Upper lobe of left lung (tissue), 6 donors: ENCODE measurements around the gene TNNC1. TPM values are rescaled to one million over a fixed set of nuclear protein-coding genes. Genes with fewer than 3 reads are reported as not detected.

ENCODE experiments used
- ATAC-seq, 2 donors: fragments of 200-7000 bp; cut with Tn5 transposase; one replicate each; pipeline ENCODE4 v1.9.1; 2022; ENCODE audit warnings: mild to moderate bottlenecking in 2 of 2, moderate library complexity in 2 of 2; ENCODE audit not compliant: low FRiP score in 2 of 2
- DNase-seq, 2 donors: peaks; one replicate each; pipeline ENCODE4 v3.0.0-alpha.2; 2019 to 2020
- H3K27ac ChIP-seq, 4 donors: fragments of 200-600 bp; sonication (generic); one replicate each; pipeline ENCODE4 v1.5.1; 2016 to 2019
- H3K27me3 ChIP-seq, 4 donors: fragments of 200-600 bp; sonication (generic); one replicate each; pipeline ENCODE4 v1.5.1; 2017 to 2019
- H3K36me3 ChIP-seq, 4 donors: fragments of 200-600 bp; sonication (generic); one replicate each; pipeline ENCODE4 v1.5.1; 2016 to 2019
- H3K4me1 ChIP-seq, 4 donors: fragments of 200-600 bp; sonication (generic); one replicate each; pipeline ENCODE4 v1.5.1; 2018 to 2019
- H3K4me3 ChIP-seq, 4 donors: fragments of 200-600 bp; sonication (generic); one replicate each; pipeline ENCODE4 v1.5.1; 2017 to 2019; ENCODE audit warnings: mild to moderate bottlenecking in 2 of 4, moderate library complexity in 1 of 4
- H3K9me3 ChIP-seq, 4 donors: fragments of 200-600 bp; sonication (generic); one replicate each; pipeline ENCODE4 v1.5.1; 2018 to 2019
- EP300 ChIP-seq, 4 donors: sonication (generic); formaldehyde crosslinking; IDR thresholded peaks; one replicate each; pipeline ENCODE4 v1.5.1; 2017; ENCODE audit warnings: antibody characterized with exemption in 4 of 4, control low read depth in 2 of 4
- POLR2A ChIP-seq, 4 donors: fragments of 450-650 bp; IDR thresholded peaks; one replicate each; pipeline ENCODE4 v1.5.1; 2016 to 2017; ENCODE audit warnings: antibody characterized with exemption in 4 of 4, mild to moderate bottlenecking in 2 of 4
- POLR2AphosphoS5 ChIP-seq, 2 donors: sonication (generic); formaldehyde crosslinking; IDR thresholded peaks; one replicate each; pipeline ENCODE4 v1.5.1; 2017; ENCODE audit warnings: antibody characterized with exemption in 2 of 2
- WGBS, 2 donors: methylation state at CpG; one replicate each; pipeline ENCODE4 v1.1.5; 2017 to 2018; 5-methylcytosine and 5-hydroxymethylcytosine counted together
- total RNA-seq, 6 donors: library from RNA; depleted of rRNA in 4 of 6; stranded (reverse); fragments of >200 nt in 4 of 6; gene quantifications; one replicate each; pipeline versions ENCODE4 v1.1.0 to v1.2.1, GENCODE V29; 2016 to 2021
- TF ChIP-seq, protein P1 (sequence below), 6 experiments: fragments of 450-650 bp in 4 of 6; fragments of 200-600 bp in 2 of 6; sonication (generic) in 2 of 6; IDR thresholded peaks; one replicate each; pipeline ENCODE4 v1.5.1; 2016 to 2019; ENCODE audit warnings: antibody characterized with exemption in 6 of 6
- donor health status: DM: no; HTN: no; CAD: no; lungs with moderate emphysema.
- donor health status: DM: no; HTN: yes; CAD: no; lungs with severe emphysema.

Gene TNNC1
- total RNA-seq, 6 donors from 2014 or later, result 28.3 to 196 (median 122) TPM

DNA sequence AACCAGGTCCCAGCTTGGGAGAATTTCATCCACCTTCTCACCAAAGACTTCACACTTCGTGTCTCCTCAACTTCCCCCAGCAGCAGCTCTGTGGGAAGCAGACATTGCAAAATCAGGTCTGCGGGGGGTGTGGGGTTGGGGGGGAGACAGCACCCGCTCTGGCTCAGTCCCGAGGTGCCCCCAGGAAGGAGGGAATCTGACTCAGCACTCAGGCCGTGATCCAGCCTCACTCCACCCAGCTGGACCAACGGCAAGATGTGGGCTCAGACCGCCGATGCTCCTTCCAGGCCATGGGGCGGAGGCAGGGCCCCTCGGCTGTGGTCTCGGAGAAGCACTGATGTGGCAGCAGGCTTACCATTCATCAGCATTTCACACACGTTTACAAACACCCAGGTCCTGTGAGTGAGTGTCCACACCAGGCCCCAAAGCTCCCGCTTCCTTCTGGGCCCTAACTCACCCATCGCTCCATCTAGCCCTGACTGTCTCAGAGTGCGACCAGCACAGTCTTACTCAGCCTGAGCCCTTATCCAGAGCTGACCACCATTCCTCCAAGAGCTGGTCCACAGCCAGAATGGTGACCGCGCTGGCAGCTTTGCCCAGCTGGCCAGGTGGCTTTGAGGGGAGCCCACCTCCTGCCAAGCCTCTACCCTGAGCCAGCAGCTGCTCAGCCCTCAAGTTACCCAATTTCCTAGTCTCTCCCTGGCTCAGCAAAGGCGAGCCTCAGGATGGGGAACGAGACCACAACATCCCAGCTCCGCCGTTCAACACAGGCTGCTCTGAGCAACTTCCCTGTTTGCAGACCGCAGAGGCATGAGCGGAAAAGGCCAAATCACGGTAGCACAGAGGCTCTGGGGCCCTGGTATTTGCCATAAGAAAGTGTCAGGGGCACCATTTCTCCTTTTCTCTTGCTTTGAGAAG, 44.6 kb upstream of the TNNC1 start:
- ATAC-seq (peak; percentile 34 to 78), DNase-seq (peak; percentile 68 to 77)
- Histone ChIP-seq H3K36me3 (peaks cover 0 to 7% (median 0%) of the 10 kb centered on the region in 4 donors), H3K9me3 (no peaks in the 10 kb centered on the region), H3K4me3 (no peak overlapping the region), H3K4me1 (peaks cover 28 to 44% (median 35%) of the 10 kb centered on the region in 4 donors), H3K27me3 (no peaks in the 10 kb centered on the region), H3K27ac (peak overlapping the region in 3 of 4 donors; percentile 12 to 69 (median 44))
- 60 to 62% methylated on average over 9 to 24 of the region's 24 CpGs for WGBS, 2 donors
- no peak for TF ChIP-seq EP300 (IDR thresholded peaks at IDR 0.05)
- TF ChIP-seq POLR2AphosphoS5 (IDR thresholded peaks at IDR 0.05), result peak in 1 of 2 donors; percentile 26
- TF ChIP-seq, protein P1, sequence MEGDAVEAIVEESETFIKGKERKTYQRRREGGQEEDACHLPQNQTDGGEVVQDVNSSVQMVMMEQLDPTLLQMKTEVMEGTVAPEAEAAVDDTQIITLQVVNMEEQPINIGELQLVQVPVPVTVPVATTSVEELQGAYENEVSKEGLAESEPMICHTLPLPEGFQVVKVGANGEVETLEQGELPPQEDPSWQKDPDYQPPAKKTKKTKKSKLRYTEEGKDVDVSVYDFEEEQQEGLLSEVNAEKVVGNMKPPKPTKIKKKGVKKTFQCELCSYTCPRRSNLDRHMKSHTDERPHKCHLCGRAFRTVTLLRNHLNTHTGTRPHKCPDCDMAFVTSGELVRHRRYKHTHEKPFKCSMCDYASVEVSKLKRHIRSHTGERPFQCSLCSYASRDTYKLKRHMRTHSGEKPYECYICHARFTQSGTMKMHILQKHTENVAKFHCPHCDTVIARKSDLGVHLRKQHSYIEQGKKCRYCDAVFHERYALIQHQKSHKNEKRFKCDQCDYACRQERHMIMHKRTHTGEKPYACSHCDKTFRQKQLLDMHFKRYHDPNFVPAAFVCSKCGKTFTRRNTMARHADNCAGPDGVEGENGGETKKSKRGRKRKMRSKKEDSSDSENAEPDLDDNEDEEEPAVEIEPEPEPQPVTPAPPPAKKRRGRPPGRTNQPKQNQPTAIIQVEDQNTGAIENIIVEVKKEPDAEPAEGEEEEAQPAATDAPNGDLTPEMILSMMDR (IDR thresholded peaks at IDR 0.05), result no peak
- no peak for TF ChIP-seq POLR2A (IDR thresholded peaks at IDR 0.05)

DNA sequence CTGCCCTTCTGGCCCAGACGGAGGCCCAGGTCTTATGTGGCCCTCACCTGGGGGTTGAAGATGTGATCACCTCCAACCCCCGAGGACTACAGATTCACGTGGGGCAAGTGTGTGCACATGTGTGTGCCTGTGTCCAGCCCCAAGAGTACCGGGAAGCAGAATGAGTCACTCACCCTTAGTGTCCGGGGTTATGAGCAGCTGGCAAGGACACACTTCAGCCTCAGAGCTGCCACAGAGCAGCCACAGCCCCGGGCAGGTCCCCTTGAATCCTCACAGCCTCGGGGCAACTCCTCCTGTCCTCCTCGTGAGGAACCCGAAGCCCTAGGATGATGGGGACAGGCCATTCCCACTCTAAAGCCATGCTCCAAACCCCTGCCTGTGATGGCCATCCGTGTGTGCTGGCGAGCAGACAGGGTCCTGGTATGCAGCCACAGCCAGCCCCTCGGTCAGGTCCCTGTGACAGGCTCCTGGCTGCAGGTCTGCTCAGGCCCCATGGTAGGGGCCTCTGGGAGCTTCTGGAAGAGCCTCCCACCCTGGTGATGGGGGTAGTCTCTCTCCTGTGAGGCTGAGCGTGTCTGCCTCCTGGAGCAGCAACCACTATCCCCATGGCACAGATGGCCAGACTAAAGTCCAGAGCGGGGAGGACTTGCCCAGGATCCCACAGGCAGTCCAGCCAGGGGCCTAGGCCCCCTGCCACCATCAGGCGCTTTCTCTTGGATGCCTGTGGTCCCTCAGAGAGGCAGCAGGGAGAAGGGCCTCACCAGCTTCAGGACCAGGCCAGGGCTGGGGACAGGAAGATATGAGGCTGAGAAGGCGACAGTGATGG, 42.1 kb upstream of the TNNC1 start:
- Histone ChIP-seq H3K4me3 (peak overlapping the region; percentile 22 to 49 (median 32)), H3K27me3 (no peaks in the 10 kb centered on the region), H3K27ac (peak overlapping the region; percentile 76 to 84 (median 80)), H3K9me3 (no peaks in the 10 kb centered on the region), H3K36me3 (peaks cover 12 to 23% (median 20%) of the 10 kb centered on the region in 4 donors), H3K4me1 (peaks cover 48 to 68% (median 53%) of the 10 kb centered on the region in 4 donors)
- ATAC-seq (peak; percentile 53 to 60), DNase-seq (peak; percentile 42 to 70)
- WGBS, 2 donors, result 55 to 68% methylated on average over 6 to 14 of the region's 16 CpGs
- TF ChIP-seq, protein P1 (IDR thresholded peaks at IDR 0.05), result no peak
- peak in 1 of 4 donors; percentile 51 for TF ChIP-seq POLR2A (IDR thresholded peaks at IDR 0.05)

DNA sequence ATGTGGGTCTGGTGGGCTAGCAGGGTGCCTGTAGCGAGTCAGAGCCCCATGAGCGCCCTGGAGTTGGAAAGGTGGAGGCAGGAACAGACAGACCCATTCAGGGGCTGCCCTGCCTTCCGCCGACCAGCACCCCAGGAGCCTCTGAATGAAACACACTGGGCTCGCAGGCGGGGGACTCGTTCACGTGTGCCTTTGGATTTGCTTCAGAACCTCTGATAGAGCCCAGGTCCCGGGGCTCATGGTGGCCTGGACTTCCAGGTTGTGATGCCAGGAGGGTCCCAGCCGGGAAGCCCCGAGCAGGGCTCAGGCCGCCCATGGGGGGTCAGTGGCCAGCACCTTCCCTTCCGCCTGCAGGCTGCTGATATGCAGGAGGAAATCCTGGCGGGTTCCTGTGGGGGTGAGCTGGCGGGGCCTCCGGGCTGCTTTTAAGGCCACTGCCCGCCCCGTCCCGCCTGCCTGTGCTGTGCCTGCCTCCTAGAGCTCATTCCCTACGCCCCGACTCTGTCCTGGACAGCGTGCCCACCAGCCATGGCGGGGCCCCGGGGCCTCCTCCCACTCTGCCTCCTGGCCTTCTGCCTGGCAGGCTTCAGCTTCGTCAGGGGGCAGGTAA, 41.1 kb upstream of the TNNC1 start, which contains the start of gene STAB1:
Gene STAB1 (plus strand): TSS at position 453 of the 610 bp plus-strand sequence. CDS start 76 bp downstream, at position 529.
- DNase-seq, result peak; percentile 52 to 86
- peak; percentile 4 to 47 for ATAC-seq
- H3K27me3 ChIP-seq, result no peaks in the 10 kb centered on the region
- H3K36me3 ChIP-seq, result peaks cover 14 to 33% (median 28%) of the 10 kb centered on the region in 4 donors
- TF ChIP-seq, protein P1 (IDR thresholded peaks at IDR 0.05), result no peak
- TF ChIP-seq EP300 (IDR thresholded peaks at IDR 0.05), result peak in 2 of 4 donors; percentile 51 to 61
- peak; percentile 58 to 60 for TF ChIP-seq POLR2AphosphoS5 (IDR thresholded peaks at IDR 0.05)
- H3K27ac ChIP-seq, result peak within 1 kb of the TSS; percentile 76 to 84 (median 80)
- peak within 1 kb of the TSS; percentile 22 to 49 (median 32) for H3K4me3 ChIP-seq
- no peaks in the 10 kb centered on the region for H3K9me3 ChIP-seq
- 40 to 44% methylated on average over 9 to 13 of the region's 25 CpGs for WGBS, 2 donors
- H3K4me1 ChIP-seq, result peaks cover 58 to 78% (median 63%) of the 10 kb centered on the region in 4 donors

DNA sequence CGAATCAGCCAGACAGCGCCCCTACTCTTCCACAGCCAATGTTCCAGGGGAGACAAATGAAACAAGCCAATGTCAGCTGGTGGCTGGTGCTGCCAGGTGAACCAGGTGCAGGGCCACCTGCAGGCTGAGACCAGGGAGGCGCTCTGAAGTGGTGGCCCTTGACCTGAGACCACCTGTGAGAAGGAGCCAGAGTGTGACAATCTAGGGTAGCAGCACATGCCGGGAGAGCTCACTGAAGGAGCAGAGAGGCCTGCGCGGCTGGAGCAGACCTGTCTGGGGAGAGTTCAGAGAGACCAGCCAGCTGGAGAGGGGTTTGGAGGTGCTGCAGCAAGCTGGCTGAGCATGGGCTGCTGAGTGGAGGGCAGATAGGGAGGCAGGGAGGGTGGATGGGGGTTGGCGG, 40.6 kb upstream of the TNNC1 start:
- Histone ChIP-seq H3K4me3 (no peak overlapping the region), H3K4me1 (peaks cover 63 to 83% (median 69%) of the 10 kb centered on the region in 4 donors), H3K36me3 (peaks cover 19 to 39% (median 34%) of the 10 kb centered on the region in 4 donors), H3K9me3 (no peaks in the 10 kb centered on the region), H3K27ac (peak overlapping the region; percentile 76 to 84 (median 80)), H3K27me3 (no peaks in the 10 kb centered on the region)
- TF ChIP-seq POLR2AphosphoS5 (IDR thresholded peaks at IDR 0.05), result no peak
- TF ChIP-seq POLR2A (IDR thresholded peaks at IDR 0.05), result no peak
- TF ChIP-seq, protein P1 (IDR thresholded peaks at IDR 0.05), result no peak
- TF ChIP-seq EP300 (IDR thresholded peaks at IDR 0.05), result no peak
- ATAC-seq, result no peak
- WGBS, 2 donors, result 82 to 89% methylated on average over 7 of the region's 7 CpGs
- peak in 1 of 2 donors; percentile 52 for DNase-seq
